GM18858 (cell line): ENCODE measurements around the gene NDUFS1.
"Not testable (repeated sequence)": the region's sequence is repeated elsewhere in the genome, so short reads cannot be mapped to it uniquely, and the experiment has no call there.

ENCODE experiments used
- ATAC-seq: cut with Tn5 transposase; IDR thresholded peaks from one replicate; pipeline ENCODE4 v1.9.1; 2021; ENCODE audit not compliant: unreplicated experiment

Gene NDUFS1

DNA sequence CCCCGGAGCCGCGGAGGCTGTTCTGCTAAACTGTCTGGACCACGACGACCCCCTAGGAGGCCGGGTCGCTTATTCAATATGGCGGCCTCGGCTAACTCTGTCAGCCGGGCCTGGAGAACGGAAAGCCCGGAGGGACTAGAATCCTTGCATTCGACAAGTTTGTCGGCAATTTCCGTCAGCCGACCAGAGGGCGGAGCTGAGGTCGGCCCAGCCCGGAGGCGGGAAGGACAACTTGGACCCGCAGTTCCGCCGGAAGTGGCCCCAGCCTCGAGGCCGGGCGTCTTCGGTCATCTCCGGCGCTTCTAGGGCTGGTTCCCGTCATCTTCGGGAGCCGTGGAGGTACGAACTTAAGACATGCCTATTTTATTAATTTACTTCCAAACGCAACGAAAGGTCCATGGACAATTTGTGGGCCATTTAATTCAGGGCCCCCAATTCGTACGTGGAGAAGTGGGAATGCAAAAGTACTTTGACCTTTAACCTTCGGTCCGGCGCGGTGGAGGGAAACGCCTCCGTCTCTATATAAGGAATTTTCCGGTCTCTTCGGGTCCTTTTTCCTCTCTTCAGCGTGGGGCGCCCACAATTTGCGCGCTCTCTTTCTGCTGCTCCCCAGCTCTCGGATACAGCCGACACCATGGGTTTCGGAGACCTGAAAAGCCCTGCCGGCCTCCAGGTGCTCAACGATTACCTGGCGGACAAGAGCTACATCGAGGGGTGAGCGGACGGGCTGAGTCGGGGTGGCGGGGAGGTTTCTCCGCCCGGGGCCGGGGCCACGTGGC lies at the start of gene NDUFS1, which contains the start of gene EEF1B2:
Gene NDUFS1 (minus strand): TSS at position 99 of the 779 bp plus-strand sequence. CDS start 5,766 bp downstream, outside the sequence.
Gene EEF1B2 (plus strand): TSS at position 550 of the 779 bp plus-strand sequence. CDS start 85 bp downstream, at position 635.
- ATAC-seq = peak; percentile 88

DNA sequence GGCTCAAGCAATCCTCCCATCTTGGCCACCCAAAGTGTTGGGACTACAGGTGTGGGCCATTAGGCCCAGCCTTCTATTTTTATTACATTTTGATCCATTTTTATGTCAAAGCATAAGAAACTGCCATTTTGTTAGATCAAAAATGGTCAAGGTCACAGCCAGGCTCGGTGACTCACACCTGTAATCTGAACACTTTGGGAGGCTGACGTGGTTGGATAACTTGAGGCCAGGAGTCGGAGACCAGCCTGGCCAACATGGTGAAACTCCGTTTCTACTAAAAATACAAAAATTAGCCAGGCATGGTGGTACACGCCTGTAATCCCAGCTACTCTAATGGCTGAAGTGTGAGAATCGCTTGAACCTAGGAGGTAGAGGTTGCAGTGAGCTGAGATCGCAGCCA lies 49.7 kb upstream of the NDUFS1 start:
- ATAC-seq = no peak

DNA sequence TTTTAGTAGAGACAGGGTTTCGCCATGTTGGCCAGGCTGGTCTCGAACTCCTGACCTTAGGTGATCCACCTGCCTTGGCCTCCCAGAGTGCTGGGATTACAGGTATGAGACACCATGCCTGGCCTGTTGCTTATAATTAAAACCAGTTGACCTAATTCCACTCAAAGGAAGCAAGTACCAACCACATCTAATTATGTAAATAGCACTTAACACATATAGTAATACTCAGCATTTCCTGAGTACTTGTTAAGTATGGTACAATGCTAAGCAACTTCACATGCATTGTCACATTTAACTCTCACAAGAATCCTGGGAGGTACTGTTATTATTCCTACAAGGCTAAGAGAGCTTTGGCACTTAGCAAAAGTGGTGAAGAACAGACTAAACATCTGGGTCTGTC lies 48.1 kb upstream of the NDUFS1 start:
- not testable (repeated sequence) for ATAC-seq

DNA sequence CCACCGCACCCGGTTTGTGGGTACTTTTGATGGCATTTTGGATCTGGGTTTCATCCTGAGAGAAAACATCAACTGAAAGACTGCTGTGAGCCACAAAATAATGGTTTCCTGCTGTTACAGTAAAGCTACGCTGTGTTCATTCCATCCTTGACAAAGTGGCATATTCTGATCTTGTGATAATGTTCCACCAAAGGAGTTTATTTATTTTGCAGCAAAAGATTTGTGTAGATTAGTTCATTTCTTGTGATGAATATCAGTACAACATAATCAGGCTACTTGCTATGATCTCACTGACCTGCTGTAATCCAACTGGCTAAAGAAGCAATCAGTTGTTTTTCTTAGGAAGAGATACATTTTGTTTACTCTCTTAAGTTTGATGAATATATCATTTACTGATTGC lies 45.5 kb upstream of the NDUFS1 start:
- ATAC-seq = no peak

DNA sequence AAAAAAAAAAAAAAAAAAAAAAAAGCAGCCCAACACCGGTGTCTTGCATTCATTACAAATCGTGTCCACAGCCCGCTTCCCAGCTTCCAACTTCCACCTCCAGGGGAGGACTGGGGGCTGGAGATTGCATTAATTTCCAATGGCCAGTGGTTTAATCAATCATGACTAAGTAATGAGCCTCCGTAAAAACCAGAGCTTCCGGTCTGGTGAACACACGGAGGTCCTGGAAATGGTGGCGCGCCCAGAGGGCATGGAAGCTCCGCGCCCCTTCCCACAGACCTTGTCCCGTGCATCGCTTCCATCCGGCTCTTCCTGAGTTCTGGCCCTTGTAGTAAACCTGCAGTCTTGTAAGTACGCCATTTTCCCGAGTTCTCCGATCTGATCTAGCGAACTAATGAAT lies 44.1 kb upstream of the NDUFS1 start:
- no peak for ATAC-seq

DNA sequence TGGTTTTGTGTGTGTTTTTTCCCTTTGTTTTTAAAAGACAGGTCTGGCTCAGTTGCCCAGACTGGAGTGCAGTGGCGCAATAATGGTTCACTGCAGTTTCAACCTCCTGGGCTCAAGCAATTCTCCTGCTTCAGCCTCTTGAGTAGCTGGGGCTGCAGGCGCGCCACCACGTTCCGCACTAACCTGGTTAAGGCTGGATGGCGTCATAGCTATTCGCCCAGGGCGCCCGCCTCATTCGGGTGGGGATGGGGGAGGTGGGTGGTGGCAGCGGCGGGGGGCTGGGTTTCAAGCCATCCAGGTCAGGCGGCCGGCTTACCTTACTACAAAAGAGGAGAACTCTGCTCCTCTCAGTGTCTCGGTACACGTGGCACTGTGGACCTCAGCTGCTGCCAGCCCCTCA lies 43.2 kb upstream of the NDUFS1 start:
- no peak for ATAC-seq

DNA sequence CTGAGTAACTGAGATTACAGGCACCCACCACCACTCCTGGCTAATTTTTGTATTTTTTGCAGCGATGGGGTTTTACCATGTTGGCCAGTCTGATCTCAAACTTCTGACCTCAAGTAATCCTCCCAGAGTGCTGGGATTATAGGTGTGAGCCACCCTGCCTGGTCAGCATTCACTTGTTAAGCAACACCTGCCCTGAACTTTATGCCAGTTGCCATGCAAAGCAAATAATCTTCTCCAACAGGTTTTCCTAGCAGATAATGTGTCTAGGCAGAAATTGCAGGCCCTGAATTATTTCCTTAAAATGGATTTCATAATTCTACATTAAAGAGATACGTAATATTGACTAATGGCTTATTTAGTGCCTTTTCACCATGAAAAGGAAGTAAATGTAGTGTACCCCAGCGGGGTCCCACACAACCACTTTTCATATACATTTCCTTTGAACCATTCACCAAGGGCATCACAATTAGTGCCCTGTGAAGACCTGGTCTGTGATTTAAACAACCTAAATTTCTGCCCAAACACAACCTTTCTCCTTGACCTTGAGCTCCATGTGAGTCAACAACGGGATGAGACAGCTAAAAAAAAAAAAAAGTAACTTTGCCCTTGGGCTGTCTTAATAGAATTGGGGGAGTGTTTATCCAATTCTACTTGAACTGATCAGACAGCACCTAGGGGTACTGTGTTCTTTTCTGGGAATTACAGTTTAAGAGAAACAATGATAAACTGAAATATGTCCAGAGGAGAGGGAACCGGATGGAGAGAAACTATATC lies 42.0 kb upstream of the NDUFS1 start:
- no peak for ATAC-seq

DNA sequence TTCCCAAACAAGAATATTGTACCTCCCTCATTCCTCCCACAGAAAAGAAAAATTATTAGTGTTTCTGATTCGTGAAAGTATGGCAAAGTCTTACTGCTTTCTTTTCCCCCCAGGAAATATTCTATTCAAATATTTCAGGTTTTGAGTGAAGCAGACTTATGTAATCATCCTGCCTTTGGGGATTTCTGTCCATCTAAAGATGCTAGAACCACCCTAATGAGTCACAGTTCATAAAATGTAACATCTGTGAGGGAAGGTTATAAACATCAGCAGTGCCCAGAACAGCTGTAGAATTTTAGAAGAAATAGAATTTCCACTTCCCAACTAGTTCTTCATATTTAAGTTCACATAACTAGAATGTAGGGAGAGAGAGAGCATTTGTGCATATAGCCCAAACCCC lies 39.4 kb upstream of the NDUFS1 start:
- no peak for ATAC-seq

DNA sequence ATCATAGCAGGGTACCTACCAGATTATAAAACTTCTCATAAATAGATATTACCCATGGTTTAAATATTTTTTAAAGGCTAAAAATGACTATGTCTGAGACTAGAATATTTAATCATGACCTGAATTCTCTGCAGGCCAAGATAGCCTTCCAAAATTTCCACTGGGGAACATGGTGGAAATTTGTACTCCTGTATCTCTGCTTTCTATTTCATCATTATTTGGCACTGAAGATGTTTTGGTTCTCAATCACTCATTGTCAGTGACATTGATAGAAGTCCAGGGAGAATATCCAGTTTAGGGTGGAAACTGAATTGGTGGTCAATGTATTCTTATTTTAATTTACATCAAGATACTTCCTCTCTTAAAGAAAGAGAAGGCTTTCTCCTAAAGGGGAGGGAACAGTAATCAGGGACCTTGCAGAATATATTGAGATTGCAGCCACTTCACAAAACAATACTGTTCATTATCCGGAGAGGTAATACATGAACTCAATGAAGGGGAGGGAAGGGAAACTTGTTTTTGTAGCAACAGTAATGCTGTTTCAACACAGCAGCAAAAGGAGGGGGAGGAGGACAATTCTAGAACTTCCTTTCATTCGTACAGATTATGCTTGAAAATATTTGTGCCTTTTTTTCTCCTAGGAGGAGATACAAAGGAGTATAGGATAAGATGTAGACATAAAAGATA lies 34.6 kb upstream of the NDUFS1 start:
- ATAC-seq = no peak

DNA sequence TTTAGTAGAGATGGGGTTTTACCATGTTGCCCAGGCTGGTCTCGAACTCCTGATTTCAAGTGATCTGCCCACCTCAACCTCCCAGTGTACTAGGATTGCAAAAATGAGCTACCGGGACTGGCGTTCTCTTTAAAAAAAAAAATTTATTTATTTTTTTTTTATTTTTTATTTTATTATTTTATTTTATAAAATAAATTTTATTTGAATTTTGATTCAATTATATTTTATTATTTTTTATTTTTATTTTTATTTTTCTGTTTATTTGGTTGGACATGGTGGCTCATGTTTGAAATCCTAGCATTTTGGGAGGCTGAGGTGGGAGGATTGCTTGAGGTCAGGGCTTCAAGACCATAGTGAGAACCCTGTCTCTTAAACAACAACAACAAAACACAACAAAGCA lies 32.9 kb upstream of the NDUFS1 start:
- ATAC-seq = no peak

DNA sequence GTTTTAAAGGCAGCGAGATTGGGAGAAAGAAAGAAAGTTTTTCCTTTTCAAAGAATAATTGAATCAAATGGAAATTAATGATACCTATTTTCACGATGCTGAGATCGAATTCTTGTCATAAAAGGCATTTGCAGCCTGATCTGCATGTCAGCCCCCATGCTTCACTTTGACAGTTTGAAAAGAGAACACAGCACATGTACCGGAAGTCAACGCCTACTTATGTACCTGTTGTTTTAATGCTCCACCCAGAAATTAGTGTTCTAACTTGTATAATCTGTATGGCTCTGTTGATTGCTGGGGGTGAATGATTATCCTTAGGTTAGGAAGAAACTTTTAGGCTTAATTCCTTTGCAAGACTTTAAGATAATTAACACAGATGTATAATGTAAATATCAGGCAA lies 31.4 kb upstream of the NDUFS1 start:
- ATAC-seq = no peak

DNA sequence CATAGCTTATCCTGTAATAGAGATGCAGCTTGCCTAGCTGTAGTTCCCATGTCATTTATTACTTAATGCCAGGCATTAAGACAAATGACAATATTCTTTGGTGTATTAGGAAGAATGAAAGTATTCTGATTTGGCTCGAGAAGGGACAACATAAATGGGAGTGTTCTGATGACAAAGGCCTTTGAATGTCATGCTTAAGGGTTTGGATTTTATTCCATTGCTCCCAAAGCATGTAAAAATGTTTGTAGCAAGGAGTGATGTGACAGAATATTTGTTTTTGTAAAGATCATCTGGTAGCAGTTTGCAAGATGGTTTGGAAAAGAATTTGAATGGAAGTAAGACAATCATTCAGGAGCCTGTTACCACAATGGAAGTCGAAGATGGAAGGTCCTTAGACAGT lies 30.9 kb upstream of the NDUFS1 start:
- ATAC-seq = no peak

DNA sequence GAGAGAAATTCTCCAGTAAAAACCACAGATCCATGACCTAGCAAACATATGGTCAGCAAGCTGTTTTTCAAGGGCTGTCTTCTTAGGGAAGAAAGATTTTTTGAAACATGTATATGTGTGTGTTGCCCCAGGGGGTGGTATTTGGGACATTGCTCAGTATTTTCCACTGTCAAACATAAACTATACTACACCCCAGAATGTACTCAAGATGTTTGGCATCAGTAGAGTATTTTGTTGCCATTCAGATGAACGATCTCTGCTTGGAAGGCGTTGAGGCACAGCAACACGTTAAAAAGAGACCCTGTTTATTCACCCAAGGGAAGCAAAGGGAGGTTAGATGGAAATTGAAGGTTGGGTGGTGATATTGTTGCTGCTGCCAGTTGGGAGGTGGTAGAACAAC lies 30.4 kb upstream of the NDUFS1 start:
- no peak for ATAC-seq

DNA sequence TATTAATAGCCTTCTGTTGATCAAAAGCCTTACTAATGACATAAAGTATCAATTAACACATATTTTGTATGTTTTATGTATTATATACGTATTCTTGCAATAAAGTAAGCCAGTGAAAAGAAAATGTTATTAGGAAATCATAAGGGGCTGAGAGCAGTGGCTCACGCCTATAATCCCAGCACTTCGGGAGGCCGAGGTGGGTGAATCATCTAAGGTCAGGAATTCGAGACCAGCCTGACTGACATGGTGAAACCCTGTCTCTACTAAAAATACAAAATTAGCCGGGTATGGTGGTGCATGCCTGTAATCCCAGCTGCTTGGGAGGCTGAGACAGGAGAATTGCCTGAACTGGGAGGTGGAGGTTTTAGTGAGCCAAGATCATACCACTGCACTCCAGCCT lies 22.3 kb upstream of the NDUFS1 start:
- ATAC-seq = not testable (repeated sequence)

DNA sequence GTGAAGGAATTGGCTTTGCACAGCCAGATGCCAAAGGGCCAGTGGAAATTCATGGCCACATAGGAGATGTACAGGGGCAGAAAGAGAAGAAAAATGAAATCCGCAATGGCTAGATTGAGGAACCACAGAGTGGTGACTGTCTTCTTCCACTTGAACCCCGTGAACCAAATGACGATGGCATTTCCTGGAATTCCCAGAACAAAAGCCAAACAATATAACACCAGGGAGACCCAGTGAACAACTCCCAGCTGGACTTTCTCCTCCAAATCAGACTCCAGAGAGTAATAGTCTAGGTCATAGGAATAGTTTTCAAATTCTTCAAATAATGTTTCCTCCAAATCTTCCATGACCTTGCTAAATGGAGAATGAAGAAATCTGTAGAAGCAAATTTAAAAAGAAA lies 17.7 kb upstream of the NDUFS1 start:
- ATAC-seq = no peak

DNA sequence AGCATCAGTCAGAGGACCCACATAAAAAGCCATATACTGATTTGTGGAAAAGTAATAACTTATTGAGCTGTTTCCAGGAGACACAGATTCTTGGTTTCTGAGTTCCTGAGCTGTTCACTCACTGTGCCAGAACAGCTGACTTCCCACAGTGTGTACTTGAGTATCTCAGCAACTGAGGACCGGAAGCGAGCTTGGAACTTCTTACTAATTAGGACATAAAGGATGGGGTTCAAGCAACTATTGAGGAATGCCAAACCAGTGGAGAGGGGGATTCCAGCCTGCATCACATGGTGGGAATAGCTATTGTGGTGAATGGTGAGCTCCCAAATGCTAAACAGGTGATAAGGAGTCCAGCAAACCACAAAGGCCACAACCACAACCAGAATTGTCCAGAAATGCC lies 16.9 kb upstream of the NDUFS1 start:
- no peak for ATAC-seq

DNA sequence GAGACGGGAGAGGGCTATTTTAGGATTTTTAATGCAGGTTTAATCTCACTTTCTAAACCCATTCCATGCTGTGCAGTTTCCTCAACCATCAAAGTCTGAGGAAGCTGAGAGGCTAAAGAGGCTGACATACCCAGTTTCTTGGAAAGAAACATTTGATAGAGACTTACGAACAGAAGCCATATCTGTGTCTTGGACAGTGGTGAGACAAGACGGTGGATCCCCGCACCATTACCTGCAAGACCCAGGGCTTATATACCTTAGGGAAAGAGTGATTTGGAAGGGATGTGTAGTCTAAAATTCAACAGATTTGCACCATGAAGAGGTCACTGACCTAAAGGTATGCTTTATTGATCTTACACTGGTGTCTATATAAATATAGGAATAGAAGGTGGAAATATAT lies 13.9 kb upstream of the NDUFS1 start:
- no peak for ATAC-seq

DNA sequence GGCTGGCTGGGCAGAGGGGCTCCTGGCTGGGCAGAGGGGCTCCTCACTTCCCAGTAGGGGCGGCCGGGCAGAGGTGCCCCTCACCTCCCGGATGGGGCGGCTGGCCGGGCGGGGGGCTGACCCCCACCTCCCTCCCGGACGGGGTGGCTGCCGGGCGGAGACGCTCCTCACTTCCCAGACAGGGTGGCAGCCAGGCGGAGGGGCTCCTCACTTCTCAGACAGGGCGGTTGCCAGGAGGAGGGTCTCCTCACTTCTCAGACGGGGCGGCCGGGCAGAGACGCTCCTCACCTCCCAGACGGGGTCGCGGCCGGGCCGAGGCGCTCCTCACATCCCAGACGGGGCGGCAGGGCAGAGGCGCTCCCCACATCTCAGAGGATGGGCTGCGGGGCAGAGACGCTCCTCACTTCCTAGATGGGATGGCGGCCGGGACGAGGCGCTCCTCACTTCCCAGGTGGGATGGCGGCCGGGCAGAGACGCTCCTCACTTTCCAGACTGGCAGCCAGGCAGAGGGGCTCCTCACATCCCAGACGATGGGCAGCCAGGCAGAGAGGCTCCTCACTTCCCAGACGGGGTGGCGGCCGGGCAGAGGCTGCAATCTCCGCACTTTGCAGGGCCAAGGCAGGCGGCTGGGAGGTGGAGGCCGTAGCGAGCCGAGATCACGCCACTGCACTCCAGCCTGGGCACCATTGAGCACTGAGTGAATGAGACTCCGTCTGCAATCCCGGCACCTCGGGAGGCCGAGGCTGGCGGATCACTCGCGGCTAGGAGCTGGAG lies 12.6 kb upstream of the NDUFS1 start:
- ATAC-seq = not testable (repeated sequence)

DNA sequence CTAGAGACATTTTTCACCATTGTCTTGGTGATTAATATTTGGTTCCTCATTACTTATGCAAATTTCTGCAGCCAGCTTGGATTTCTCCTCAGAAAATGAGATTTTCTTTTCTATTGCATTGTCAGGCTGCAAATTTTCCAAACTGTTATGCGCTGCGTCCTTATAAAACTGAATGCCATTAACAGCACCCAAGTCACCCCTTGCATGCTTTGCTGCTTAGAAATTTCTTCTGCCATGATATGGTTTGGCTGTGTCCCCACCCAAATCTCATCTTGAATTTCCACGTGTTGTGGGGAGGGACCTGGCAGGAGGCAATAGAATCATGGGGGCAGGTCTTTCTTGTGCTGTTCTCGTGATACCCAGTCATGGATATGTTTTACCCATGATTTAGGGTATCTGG lies 9.0 kb upstream of the NDUFS1 start:
- not testable (repeated sequence) for ATAC-seq

DNA sequence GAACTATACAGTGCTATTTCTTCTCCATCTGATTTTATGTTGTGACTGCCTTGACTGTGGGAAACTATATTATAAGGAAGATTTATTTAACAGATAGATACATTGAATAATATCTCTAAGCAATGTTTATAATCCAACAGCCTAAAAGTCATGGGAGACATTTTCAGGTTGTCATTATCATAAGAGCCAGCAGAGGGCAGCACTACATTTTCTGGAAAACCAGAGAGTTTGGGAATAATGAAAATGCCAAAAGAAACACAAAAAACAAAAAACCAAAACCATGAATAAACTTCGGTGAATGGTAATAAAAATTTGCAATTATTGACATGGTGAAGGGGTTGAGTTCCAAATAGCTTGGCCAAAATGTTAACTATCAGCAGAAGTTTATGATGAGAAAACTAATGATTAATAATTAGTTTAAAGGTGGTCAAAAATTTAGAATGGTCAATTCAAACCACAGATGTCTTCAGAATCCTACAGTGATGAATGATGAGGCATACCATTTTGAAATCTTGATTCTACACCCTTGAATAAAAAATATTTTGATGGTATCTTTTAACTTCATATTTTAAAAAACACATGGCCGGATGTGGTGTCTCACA lies 5.1 kb upstream of the NDUFS1 start:
- ATAC-seq = no peak
